ENCODE measurements around the gene WDR59.
"Not testable (repeated sequence)": the region's sequence is repeated elsewhere in the genome, so short reads cannot be mapped to it uniquely, and the experiment has no call there.

WDR59 gene

DNA sequence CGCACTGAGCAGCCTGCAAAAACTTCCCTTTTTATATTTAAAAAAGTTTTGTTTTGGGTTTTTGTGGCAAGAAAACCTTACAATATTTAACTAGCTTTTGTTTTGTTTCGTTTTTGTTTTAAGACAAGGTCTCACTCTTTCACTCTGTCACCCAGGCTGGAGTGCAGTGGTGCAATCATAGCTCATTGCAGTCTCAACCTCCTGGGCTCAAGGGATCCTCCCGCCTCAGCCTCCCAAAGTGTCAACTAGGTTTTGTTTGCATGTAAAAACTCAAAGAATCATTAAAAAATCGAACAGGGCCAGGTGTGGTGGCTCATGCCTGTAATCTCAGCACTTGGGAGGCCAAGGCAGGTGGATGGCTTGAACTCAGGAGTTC, 132.4 kb downstream of the WDR59 start:
- DNase-seq (ENCODE audit: low read depth), result no peak

DNA sequence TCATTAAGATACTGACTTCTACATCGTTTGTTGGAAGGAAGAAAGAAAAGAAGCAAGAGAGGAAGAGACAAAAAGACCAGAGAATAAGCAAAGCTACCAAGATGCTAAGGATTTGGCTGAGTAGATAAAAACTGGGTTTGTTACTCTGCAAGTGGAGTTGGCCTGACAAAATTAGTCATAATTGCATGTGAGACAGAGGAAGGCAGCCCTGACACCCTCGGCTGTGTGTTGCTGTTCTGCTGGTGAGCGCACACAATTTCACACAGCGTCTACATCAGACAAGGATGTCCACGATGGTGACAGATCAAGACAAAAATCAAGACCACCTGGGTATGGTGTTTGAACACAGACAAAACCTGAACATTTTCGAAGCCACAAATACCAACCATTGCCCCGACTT, 134.9 kb downstream of the WDR59 start:
- no peak for DNase-seq (ENCODE audit: low read depth)

DNA sequence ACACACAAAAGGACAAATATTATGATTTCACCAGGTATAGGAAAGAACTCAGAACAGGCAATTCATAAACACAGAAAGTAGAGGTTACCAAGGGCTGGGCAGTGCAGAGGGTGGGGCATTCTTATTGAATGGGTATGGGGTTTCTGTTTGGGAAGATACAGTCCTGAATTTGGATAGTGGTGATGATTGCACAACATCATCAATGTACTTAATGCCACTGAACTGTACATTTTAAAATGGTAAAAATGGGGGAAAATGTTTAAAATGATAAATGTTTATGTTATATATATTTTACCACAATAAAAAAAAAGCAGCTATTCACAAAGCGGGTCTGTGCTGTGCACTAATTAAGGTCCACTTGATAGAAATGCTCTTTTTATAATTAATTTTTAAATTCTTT, 137.7 kb downstream of the WDR59 start:
- DNase-seq (ENCODE audit: low read depth), result no peak

DNA sequence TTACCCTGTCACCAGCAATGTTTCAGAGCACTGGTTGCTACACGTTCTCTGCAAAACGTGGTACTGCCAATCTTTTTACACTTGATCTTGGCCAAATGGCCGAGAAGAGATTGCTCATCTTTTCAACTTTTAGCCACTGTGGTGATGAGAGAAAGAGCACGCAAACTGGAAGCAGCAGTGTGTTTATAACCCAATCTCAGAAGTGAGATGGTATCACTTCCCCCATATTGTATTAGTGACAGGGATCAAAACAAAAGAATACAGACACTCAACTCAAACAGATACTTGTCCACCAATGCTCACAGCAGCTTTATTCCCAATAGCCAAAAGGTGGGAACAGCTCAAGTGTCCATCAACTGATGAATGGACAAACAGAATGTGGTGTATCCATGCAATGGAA, 138.2 kb downstream of the WDR59 start:
- DNase-seq (ENCODE audit: low read depth), result no peak

DNA sequence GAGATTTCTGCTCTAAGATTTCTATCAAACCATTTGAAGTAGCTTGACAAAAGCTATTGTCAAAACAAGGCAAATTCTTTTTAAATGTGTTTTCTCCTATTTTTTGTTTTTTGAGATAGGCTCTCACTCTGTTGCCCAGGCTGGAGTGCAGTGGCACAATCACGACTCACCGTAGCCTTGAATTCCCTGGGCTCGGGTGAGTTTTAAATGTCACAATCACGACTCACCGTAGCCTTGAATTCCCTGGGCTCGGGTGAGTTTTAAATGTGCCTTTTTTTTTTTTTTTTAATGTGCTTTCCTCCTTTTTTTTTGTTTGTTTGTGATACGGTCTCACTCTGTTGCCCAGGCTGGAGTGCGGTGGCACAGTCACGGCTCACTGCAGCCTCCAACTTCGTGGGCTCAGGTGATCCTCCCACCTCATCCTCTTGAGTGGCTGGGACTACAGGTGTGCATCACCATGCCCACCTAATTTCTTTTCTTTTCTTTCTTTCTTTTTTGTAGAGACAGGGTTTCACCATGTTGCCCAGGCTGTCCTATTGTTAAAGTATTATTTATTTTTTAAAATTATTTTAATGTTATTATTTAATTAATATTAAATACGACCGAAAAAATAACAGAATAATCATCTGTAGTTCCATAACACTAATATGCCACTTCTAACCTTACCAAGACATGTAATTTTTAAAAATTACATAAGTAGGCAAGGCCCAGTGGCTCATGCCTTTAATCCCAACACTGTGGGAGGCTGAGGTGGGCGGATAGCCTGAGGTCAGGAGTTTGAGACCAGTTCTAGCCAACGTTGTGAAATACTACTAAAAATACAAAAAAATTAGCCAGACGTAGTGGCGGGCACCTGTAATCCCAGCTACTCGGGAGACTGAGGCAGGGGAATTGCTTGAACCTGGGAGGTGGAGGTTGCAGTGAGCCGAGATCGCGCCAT, 140.6 kb downstream of the WDR59 start:
- no peak for DNase-seq (ENCODE audit: low read depth)

DNA sequence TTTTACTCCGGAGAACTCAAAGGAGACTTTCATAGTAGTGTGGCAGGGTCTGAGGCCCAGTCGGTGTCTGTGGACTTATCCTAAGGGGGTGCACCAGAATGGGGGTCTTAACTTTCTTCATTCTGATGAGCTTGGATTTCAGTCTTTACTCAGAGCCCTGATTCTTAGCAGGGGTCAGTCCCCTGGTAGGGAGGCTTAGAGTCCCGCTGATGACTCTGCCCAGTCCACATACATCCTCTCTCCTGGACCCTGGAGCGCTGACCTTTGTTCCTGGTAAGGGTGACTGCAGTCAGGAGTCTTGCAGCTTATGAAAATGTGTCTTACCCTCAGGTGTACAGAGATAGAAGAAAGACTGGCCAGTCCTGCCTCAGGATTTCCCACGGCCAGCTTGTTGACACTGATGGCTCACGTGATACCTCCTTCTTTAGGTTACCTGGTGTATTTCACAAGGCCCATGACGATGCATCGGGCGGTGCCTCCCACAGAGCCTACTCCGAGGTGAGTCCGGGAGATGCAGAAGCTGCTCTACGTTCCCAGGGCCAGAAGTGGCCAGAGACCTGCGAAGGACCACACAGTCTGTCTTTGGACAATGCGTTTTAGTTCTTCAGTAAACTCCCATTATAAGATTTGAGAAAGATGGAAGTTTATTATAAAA, 141.4 kb downstream of the WDR59 start:
- DNase-seq (ENCODE audit: low read depth), result not testable (repeated sequence)

DNA sequence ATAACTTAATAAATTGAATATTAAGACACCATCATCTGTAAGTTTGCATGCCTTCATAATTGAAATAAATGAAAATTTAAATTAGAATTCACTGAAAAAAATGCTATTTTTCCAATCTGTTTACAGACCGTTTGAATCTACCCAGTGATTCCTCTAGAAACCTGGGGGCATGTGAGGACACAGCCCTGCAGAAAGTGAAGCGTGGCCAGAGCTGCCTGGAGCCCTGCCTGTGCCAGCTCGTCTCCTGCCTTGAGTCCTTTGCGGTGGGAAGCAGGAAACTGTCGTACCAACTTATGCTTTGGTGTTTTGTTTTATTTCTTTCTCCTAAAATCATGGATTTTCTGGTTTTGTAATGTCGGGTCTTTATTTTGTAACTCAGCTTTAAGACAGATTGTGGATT, 142.5 kb downstream of the WDR59 start:
- no peak for DNase-seq (ENCODE audit: low read depth)

DNA sequence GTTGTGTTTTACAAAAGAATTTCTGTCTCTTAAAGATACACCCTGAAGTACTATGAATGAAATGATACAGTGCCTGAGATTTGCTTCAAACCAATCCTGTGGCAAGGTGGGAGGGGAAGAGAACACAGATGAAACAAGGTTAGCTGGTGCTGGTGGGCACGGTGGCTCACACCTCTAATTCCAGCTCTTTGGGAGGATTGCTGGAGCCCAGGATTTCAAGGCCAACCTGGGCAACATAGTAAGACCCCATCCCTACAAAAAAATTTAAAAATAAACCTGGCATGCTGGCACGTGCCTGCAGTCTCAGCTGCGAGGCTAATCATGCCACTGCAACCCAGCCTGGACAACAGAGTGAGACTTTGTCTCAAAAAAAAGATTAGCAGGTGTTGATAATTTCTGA, 143.0 kb downstream of the WDR59 start:
- DNase-seq (ENCODE audit: low read depth), result no peak

DNA sequence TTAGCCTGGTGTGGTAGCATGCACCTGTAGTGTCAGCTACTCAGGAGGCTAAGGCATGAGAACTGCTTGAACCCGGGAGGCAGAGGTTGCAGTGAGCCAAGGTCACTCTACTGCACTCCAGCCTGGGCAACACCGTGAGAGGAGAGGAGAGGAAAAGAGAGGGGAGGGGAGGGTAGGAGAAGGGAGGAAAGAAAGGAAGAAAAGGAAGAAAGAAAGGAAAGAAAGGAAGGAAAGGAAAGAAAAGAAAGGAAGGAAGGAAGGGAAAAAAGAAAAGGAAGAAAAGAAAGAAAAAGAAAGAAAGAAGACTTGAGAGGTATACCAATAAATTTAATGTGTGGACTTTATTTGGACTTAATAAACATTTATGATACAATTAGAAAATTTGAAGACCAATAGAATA, 143.5 kb downstream of the WDR59 start:
- no peak for DNase-seq (ENCODE audit: low read depth)

DNA sequence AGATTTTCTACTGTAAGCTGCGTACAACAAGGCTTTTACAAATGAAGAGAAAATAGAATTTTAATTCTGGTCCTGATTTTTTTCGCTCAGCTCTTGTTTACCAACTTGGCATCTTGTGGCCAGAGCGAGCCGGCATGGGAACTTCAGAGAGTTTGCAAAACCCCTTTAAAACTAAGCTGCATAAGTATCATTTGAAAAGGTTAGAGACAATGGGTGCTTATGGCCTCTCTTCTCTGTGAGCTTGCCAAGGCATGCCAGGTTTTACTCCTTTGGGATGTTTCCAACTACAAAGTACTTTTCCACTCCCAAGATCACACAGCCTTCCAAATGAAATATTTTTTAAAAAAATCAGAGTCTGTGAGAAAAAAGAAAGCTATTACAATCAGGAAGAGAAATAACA, 147.9 kb downstream of the WDR59 start:
- no peak for DNase-seq (ENCODE audit: low read depth)

DNA sequence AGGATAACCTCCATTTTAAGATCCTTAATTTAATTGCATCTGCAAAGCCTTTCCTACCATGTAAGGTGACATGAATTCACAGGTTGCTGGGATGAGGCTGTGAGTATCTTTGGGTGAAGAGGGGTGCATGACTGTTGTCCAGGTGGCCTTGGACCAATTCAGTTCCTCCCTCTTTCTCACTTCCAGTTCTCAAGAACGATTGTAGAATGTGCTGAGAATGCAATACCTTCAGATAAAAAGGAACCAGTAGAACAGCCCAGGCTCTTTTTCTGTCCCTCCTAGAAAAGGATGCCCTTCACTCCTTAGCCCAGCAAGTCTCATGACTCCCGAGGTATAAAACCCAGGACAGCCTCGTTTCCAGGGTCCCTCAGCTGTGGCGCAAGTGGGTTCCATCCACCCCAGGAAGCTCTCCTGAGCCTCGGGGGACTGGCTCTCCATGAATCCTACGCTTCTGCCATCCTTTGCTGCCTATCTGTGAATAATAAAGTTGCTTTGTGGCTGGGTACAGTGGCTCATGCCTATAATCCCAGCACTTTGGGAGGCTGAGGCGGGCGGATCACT, 148.7 kb downstream of the WDR59 start:
- no peak for DNase-seq (ENCODE audit: low read depth)

DNA sequence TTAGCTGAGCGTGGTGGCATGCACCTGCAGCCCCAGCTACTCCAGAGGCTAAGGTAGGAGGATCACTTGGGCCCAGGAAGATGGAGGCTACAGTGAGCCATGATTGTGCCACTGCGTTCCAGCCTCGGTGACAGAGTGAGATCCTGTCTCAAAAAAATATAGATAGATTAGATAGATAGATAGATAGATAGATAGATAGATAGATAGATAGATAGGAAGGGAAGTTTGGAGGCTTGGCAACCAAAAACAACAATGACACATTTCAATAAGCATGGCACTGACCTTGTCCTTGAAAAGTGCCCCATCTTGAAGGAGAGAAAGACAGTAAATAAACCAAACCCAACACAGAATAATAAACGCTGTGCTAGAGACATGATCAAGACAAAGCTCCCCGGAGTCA, 152.7 kb downstream of the WDR59 start:
- no peak for DNase-seq (ENCODE audit: low read depth)

DNA sequence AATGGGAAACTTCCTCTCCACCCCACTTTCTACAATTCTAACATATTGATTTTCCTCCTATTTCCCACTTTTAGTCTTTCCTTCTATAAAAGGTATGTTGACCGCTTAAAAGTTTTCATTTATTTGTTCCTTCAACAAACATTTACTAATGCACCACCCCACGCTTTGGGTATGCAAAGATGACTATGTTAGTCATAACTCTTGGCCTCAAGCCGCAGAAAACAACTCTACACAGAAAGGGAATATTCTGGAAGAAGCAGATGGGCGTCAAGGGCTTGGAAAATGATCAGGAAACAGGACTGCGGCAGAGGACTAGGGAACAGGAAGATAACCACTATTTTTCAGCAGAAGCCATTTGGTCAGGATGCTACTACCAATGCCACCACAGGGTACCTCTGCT, 153.5 kb downstream of the WDR59 start:
- DNase-seq (ENCODE audit: low read depth), result no peak

DNA sequence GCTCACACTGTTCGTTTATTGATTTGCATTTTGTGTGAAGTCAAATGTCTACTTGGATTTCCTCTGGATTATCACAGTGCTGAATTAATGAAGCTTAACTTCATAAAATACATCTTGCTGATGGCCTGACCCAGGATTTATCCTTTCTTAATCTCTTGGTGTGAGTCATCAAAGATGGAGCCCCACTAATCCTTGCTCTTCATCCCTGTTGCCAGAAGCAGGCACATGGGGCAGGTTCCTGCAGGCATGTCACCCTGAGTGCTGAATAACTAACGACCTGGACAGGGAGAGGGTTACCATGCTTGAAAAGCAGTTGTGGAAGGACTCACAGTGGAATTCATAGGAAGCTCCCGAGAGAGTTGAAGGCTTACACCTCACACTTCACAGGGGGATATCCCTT, 154.3 kb downstream of the WDR59 start:
- no peak for DNase-seq (ENCODE audit: low read depth)

DNA sequence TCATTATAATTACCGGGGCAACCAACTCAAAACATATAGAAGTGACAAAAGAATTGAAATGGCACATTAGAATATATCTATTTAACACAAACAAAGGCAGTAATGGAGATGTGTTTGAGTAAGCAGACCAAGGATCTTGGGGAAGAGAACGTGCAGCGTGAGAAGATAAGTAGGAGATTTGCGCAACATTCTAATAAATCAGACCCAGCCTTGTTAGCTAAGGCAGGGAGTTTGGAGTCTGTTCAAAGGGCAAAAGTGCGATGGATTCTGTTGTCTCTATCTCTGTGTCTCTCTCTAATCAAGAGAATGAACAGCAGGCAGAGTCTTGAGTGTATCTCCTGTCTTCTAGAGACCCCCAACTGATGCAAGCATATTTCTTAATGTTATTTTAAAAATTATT, 155.3 kb downstream of the WDR59 start:
- DNase-seq (ENCODE audit: low read depth), result no peak

DNA sequence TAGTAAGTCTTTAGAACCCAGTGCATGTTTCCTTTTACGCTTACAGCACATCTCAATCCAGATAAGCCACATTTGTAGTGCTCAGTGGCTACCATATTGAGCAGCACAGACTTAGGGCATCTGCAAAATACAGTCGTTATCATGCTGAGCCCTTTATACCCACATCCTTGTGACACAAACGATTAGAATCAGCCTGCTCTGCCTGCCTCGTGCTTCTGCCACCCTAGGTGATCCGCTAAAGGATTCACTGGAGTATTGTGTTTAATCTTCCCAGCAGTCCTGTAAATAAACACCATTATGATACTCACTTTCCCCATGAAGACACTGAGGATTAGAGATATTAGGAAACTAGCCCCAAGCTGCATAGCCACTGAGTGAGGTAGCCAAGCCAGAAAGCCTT, 159.0 kb downstream of the WDR59 start:
- no peak for DNase-seq (ENCODE audit: low read depth)

DNA sequence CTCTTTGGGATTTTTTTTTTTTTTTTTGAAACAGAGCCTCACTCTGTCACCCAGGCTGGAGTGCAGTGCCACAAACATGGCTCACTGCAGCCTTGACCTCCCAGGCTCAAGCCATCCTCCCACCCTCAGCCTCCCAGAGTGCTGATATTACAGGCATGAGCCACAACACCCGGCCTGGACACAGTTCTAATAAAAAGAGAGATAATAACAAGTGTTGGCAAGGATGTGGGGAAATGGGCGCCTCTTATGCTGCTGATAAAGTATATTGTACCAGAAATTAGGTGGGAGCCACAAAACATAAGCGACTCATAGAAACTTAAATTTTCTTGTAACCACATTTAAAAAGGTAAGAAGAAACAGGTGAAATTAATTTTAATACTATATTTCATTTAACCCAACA, 159.9 kb downstream of the WDR59 start:
- no peak for DNase-seq (ENCODE audit: low read depth)

All from stimulated activated CD8-positive, alpha-beta memory T cell treated with anti-CD3 and anti-CD28 coated beads, Interleukin-7, amount 100 ng/mL, for 24 hours (primary cell).